ENCODE results near the gene SAMD4B.
"Not testable (repeated sequence)": the region's sequence is repeated elsewhere in the genome, so short reads cannot be mapped to it uniquely, and the experiment has no call there.

SAMD4B gene

GRCh38 chr19:39336483-39336882 is 5.7 kb upstream of the SAMD4B start:
- DNase-seq (ENCODE audit: low read depth) = no peak

- DNase-seq (ENCODE audit: low read depth) = no peak
Measured at GRCh38 chr19:39339674-39340073, 2.5 kb upstream of the SAMD4B start.

- DNase-seq (ENCODE audit: low read depth) = not testable (repeated sequence)
Measured at GRCh38 chr19:39340156-39340555, 2.1 kb upstream of the SAMD4B start.

GRCh38 chr19:39341129-39341718 is 997 bp upstream of the SAMD4B start:
- DNase-seq (ENCODE audit: low read depth) = no peak

GRCh38 chr19:39342647-39343305 is 555 bp downstream of the SAMD4B start:
- DNase-seq (ENCODE audit: low read depth) = no peak

GRCh38 chr19:39345956-39346355 is 3.7 kb downstream of the SAMD4B start:
- no peak for DNase-seq (ENCODE audit: low read depth)

GRCh38 chr19:39347332-39348164 is 5.3 kb downstream of the SAMD4B start:
- no peak for DNase-seq (ENCODE audit: low read depth)

GRCh38 chr19:39349326-39349725 is 7.1 kb downstream of the SAMD4B start:
- DNase-seq (ENCODE audit: low read depth) = no peak

GRCh38 chr19:39350156-39350555 is 7.9 kb downstream of the SAMD4B start:
- DNase-seq (ENCODE audit: low read depth) = no peak

GRCh38 chr19:39351537-39352064 is 9.4 kb downstream of the SAMD4B start:
- DNase-seq (ENCODE audit: low read depth) = no peak

GRCh38 chr19:39352381-39353255 is 10.4 kb downstream of the SAMD4B start:
- DNase-seq (ENCODE audit: low read depth) = no peak

- DNase-seq (ENCODE audit: low read depth) = no peak
Measured at GRCh38 chr19:39355253-39355652, 13.0 kb downstream of the SAMD4B start.

GRCh38 chr19:39356073-39356472 is 13.9 kb downstream of the SAMD4B start:
- no peak for DNase-seq (ENCODE audit: low read depth)

GRCh38 chr19:39356647-39357046 is 14.4 kb downstream of the SAMD4B start:
- no peak for DNase-seq (ENCODE audit: low read depth)

GRCh38 chr19:39359026-39359425 is 16.8 kb downstream of the SAMD4B start:
- DNase-seq (ENCODE audit: low read depth) = no peak

GRCh38 chr19:39360599-39360998 is 18.4 kb downstream of the SAMD4B start:
- DNase-seq (ENCODE audit: low read depth) = no peak

GRCh38 chr19:39362682-39363657 is 20.7 kb downstream of the SAMD4B start:
- DNase-seq (ENCODE audit: low read depth) = peak; percentile 60

GRCh38 chr19:39363901-39364457 is 21.8 kb downstream of the SAMD4B start:
- no peak for DNase-seq (ENCODE audit: low read depth)

GRCh38 chr19:39365531-39365930 is 23.3 kb downstream of the SAMD4B start:
- DNase-seq (ENCODE audit: low read depth) = no peak

GRCh38 chr19:39369200-39369599 is 27.0 kb downstream of the SAMD4B start:
- no peak for DNase-seq (ENCODE audit: low read depth)
